Keratinocyte (primary cell): ENCODE measurements around the gene SLC26A3. TPM values are rescaled to one million over a fixed set of nuclear protein-coding genes. Genes with fewer than 3 reads are reported as not detected.

Experiments
- DNase-seq: peaks from one replicate; pipeline ENCODE4 v3.0.0-alpha.2; 2011; ENCODE audit warnings: low read depth, missing footprints, low spot score
- FAIRE-seq: peaks from 2 replicates; lab custom pipeline; 2011; peaks lifted over from hg19 to GRCh38; lab: Jason Lieb, UNC
- H2AFZ ChIP-seq: 2 replicates; pipeline ENCODE4 v1.6.0; 2012; ENCODE audit warnings: low read length, control low read depth, inconsistent platforms; ENCODE audit not compliant: control insufficient read depth
- H3K27ac ChIP-seq: 2 replicates; pipeline ENCODE4 v1.5.1; 2011; ENCODE audit warnings: low read length; ENCODE audit not compliant: control insufficient read depth, insufficient read depth
- H3K27me3 ChIP-seq: 3 replicates; pipeline ENCODE4 v1.6.0; 2011; ENCODE audit warnings: low read length; ENCODE audit not compliant: control insufficient read depth, insufficient read depth; ENCODE audit errors: extremely low read depth
- H3K36me3 ChIP-seq, 2 experiments: 2 replicates in 1 of 2; 3 replicates in 1 of 2; pipeline ENCODE4 v1.5.1; 2011; ENCODE audit warnings: low read length in 2 of 2, mild to moderate bottlenecking in 1 of 2; ENCODE audit not compliant: control insufficient read depth in 2 of 2, insufficient read depth in 2 of 2; ENCODE audit errors: extremely low read depth in 1 of 2
- H3K4me1 ChIP-seq: 3 replicates; pipeline ENCODE4 v1.5.1; 2011; ENCODE audit warnings: low read length; ENCODE audit not compliant: control insufficient read depth, insufficient read depth; ENCODE audit errors: extremely low read depth
- H3K4me2 ChIP-seq: 3 replicates; pipeline ENCODE4 v1.6.0; 2011; ENCODE audit warnings: low read depth, low read length; ENCODE audit not compliant: control insufficient read depth, insufficient read depth; ENCODE audit errors: extremely low read depth
- H3K4me3 ChIP-seq, 3 experiments: fragments of 200-600 bp in 1 of 3; sonication (generic) in 1 of 3; 2 replicates in 2 of 3; 3 replicates in 1 of 3; pipeline ENCODE4 v1.5.1; 2011 to 2016; ENCODE audit warnings: low read length in 3 of 3, mild to moderate bottlenecking in 3 of 3, control low read depth in 2 of 3, inconsistent platforms in 1 of 3, low read depth in 1 of 3, mixed read lengths in 1 of 3, mixed run types in 1 of 3, moderate library complexity in 1 of 3; ENCODE audit not compliant: control insufficient read depth in 2 of 3, insufficient read depth in 2 of 3; ENCODE audit errors: extremely low read depth in 1 of 3
- H3K79me2 ChIP-seq: 2 replicates; pipeline ENCODE4 v1.6.0; 2012; ENCODE audit warnings: low read length; ENCODE audit not compliant: control insufficient read depth, insufficient read depth
- H3K9ac ChIP-seq: 3 replicates; pipeline ENCODE4 v1.6.0; 2011; ENCODE audit warnings: low read length; ENCODE audit not compliant: control insufficient read depth, insufficient read depth; ENCODE audit errors: extremely low read depth
- H3K9me1 ChIP-seq: 3 replicates; pipeline ENCODE4 v1.6.0; 2011; ENCODE audit warnings: low read length; ENCODE audit not compliant: control insufficient read depth, insufficient read depth; ENCODE audit errors: extremely low read depth
- H3K9me3 ChIP-seq: 2 replicates; pipeline ENCODE4 v1.5.1; 2012; ENCODE audit warnings: low read depth, low read length; ENCODE audit not compliant: control insufficient read depth
- H4K20me1 ChIP-seq: 3 replicates; pipeline ENCODE4 v1.6.0; 2011; ENCODE audit warnings: low read length; ENCODE audit not compliant: control insufficient read depth, insufficient read depth; ENCODE audit errors: extremely low read depth
- EZH2 ChIP-seq: IDR thresholded peaks from one replicate; pipeline ENCODE4 v1.6.1; 2012; ENCODE audit warnings: inconsistent platforms, mild to moderate bottlenecking, low read length, moderate library complexity
- dilution Hi-C: fragments of 300-500 bp; cut with MboI; formaldehyde crosslinking; loops from one replicate; pipeline ENCODE4 v1.7.0; 2020; ENCODE audit warnings: low sequenced_read_pairs; ENCODE audit not compliant: extremely low pct_ligation_motif_present
- polyA plus RNA-seq, 5 experiments: library from polyadenylated mRNA; depleted of rRNA in 3 of 5; stranded (reverse) in 3 of 5; stranded (forward) in 1 of 5; unstranded in 1 of 5; fragments of >200 nt; gene quantifications; 1 replicate in 1 of 5; 2 replicates in 3 of 5; 3 replicates in 1 of 5; pipeline versions ENCODE4 v1.2.1 to v1.2.3, GENCODE V29; 2011 to 2012; ENCODE audit warnings: missing spikeins in 2 of 5, low read depth in 1 of 5, low replicate concordance in 1 of 5
- TF ChIP-seq, protein P1 (sequence below), 3 experiments: IDR thresholded peaks in 1 of 3; conservative IDR thresholded peaks in 1 of 3; optimal IDR thresholded peaks in 1 of 3; 2 replicates in 2 of 3; 3 replicates in 1 of 3; pipeline versions ENCODE3 to v1.5.1; 2011; ENCODE audit warnings: low read length in 3 of 3, mild to moderate bottlenecking in 3 of 3, moderate library complexity in 2 of 3, control low read depth in 1 of 3, inconsistent platforms in 1 of 3; ENCODE audit not compliant: insufficient read depth in 2 of 3; ENCODE audit errors: extremely low read depth in 1 of 3

Gene SLC26A3
- polyA plus RNA-seq, 1 donor (not counting 4 experiments of a cell fraction or from before 2014, with no cell fraction given) = not detected

DNA sequence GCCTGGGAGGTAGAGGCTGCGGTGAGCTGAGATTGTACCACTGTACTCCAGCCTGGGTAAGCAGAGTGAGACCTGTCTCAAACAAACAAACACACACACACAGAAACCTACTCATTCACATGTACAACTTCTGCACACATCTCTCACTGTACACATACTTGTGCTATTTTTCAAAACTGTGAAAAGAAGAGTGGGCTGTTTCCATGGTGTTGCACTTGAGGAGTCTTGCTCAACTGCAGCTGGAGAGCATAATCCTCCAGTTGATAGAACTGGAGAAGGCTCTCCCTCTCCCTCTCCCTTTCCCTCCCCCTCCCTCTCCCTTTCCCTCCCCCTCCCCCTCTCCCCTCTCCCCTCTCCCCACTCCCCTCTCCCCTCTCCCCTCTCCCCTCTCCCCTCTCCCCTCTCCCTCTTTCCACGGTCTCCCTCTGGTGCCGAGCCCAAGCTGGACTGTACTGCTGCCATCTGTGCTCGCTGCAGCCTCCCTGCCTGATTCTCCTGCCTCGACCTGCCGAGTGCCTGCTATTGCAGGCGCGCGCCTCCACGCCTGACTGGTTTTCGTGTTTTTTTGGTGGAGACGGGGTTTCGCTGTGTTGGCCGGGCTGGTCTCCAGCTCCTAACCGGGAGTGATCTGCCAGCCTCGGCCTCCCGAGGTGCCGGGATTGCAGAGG is 44.3 kb upstream of the SLC26A3 start:
- Histone ChIP-seq H3K9ac (no peak overlapping the region), H4K20me1 (no peaks in the 10 kb centered on the region), H3K4me1 (no peaks in the 10 kb centered on the region), H3K27me3 (no peaks in the 10 kb centered on the region), H3K36me3 (no peaks in the 10 kb centered on the region), H3K27ac (no peak overlapping the region), H3K4me3 (no peak overlapping the region), H2AFZ (no peak overlapping the region), H3K79me2 (no peaks in the 10 kb centered on the region), H3K9me1 (no peaks in the 10 kb centered on the region), H3K9me3 (no peaks in the 10 kb centered on the region), H3K4me2 (no peak overlapping the region)
- FAIRE-seq = no peak
- DNase-seq = no peak
- dilution Hi-C loops = no loop called here
- TF ChIP-seq, protein P1, sequence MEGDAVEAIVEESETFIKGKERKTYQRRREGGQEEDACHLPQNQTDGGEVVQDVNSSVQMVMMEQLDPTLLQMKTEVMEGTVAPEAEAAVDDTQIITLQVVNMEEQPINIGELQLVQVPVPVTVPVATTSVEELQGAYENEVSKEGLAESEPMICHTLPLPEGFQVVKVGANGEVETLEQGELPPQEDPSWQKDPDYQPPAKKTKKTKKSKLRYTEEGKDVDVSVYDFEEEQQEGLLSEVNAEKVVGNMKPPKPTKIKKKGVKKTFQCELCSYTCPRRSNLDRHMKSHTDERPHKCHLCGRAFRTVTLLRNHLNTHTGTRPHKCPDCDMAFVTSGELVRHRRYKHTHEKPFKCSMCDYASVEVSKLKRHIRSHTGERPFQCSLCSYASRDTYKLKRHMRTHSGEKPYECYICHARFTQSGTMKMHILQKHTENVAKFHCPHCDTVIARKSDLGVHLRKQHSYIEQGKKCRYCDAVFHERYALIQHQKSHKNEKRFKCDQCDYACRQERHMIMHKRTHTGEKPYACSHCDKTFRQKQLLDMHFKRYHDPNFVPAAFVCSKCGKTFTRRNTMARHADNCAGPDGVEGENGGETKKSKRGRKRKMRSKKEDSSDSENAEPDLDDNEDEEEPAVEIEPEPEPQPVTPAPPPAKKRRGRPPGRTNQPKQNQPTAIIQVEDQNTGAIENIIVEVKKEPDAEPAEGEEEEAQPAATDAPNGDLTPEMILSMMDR (optimal IDR thresholded peaks at IDR 0.05 in 1 of 3, IDR thresholded peaks at IDR 0.05 in 1 of 3, conservative IDR thresholded peaks at IDR 0.05 in 1 of 3; ENCODE audit: extremely low read depth in 1 of 3, insufficient read depth in 2 of 3, low read length in 3 of 3) = no peak
- TF ChIP-seq EZH2 = no peak

DNA sequence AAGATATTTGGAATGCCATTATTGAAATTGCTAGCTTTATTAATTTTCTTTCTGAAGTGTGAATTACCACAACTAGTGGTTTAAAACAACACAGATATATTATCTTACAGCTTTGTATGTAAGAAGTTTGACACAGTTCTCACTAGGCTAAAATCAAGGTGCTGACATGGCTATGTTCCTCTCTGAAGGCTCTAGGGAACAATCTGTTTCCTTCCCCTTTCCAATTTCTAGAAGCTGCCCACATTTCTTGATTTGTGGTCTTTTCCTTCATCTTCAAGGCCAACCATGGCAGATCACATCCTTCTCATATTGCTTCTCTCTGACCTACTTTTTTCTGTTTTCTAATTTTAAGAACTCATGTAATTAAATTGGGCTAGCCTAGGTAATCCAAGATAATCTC is 43.3 kb upstream of the SLC26A3 start:
- Histone ChIP-seq H3K79me2 (no peaks in the 10 kb centered on the region), H3K4me2 (no peak overlapping the region), H4K20me1 (no peaks in the 10 kb centered on the region), H3K4me3 (no peak overlapping the region), H3K27me3 (no peaks in the 10 kb centered on the region), H3K9me3 (no peaks in the 10 kb centered on the region), H3K36me3 (no peaks in the 10 kb centered on the region), H2AFZ (no peak overlapping the region), H3K9ac (no peak overlapping the region), H3K9me1 (no peaks in the 10 kb centered on the region), H3K4me1 (no peaks in the 10 kb centered on the region), H3K27ac (no peak overlapping the region)
- no peak for TF ChIP-seq EZH2
- TF ChIP-seq, protein P1 (optimal IDR thresholded peaks at IDR 0.05 in 1 of 3, IDR thresholded peaks at IDR 0.05 in 1 of 3, conservative IDR thresholded peaks at IDR 0.05 in 1 of 3; ENCODE audit: extremely low read depth in 1 of 3, insufficient read depth in 2 of 3, low read length in 3 of 3) = no peak
- no peak for FAIRE-seq
- DNase-seq = no peak
- dilution Hi-C loops = no loop called here
